GM12873 (cell line): ENCODE measurements around the gene GPSM1.

Experiments used
- CTCF ChIP-seq: IDR thresholded peaks from 2 replicates; pipeline ENCODE4 v1.5.1; 2012; ENCODE audit warnings: low read depth, mild to moderate bottlenecking, moderate library complexity, low read length, control low read depth; ENCODE audit not compliant: insufficient read depth; ENCODE audit errors: missing control alignments

GPSM1 gene

DNA sequence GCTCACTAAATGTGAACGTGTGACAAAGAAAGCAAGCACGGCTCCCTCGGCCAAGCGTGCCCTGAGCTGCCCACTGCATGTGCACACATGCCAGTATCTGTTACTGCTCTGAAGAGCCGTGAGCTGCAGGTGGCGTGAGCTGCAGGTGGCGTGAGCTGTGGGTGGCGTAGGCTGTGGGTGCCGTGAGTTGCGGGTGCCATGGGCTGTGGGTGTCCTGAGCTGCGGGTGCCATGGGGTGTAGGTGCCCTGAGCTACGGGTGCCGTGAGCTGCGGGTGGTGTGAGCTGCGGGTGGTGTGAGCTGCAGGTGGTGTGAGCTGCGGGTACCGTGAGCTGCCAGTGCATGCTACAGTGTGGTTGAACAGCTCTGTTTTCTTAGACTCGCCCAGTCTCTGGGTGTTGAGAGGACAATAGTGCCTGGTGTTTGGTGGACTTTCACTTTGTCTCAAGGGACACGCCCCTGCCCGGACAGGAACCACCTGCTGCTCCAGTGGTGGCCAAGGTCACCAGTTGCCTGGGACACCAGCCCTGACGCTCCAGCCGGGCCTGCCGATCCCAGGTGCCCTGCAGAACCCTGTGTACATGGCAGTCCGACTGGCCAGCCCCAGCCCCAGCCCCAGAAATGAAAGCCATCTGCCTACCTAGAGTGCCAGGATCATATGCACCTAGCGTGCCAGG lies 30.2 kb upstream of the GPSM1 start:
- TF ChIP-seq CTCF = no peak

- TF ChIP-seq CTCF = no peak
Observed at GRCh38 chr9:136297766-136298735, 29.3 kb upstream of the GPSM1 start.

- TF ChIP-seq CTCF = no peak
Observed at GRCh38 chr9:136299116-136299515, 28.2 kb upstream of the GPSM1 start.

DNA sequence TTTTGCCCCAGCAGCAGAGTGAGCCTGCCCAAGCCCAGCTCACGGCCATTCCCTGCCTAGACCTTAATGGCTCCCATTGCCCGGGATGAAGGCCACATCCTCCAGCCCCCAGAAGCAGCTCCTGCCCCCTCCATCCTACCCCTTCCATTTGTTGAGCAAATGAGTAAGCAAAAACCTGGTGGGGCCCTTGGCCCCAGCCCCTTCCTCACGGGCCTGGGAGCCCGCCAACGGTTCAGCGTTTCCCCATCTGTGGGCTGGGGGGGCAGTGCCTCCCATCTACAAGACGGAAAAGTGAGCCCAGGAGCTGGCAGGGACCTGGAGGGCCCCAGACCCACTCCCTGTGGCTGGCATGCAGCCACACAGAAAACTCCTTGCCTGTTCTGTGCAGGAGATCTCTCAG lies 27.8 kb upstream of the GPSM1 start:
- no peak for TF ChIP-seq CTCF

DNA sequence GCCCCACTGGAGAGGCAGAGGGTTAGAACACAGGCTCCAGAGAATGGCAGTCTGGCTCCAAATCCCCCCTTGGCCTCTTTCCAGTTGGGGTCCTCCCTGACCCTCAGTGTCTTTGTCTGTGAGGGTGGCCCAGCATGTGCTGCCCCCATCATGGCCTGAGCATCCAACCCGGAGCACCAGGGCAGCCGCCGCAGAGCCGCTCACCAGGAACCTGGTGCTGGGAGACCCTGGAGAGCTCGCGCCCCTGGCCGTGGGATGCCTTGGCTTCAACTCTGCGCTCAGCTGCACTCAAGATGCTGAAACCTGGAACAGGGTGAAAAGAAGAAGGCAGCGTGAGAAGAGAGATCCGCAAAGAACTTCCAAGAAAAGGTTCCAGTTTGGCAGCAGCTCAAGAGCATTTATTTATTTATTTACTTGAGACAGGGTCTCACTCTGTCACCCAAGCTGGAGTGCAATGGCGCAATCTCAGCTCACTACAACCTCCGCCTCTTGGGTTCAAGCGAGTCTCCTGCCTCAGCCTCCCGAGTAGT lies 27.3 kb upstream of the GPSM1 start:
- no peak for TF ChIP-seq CTCF

DNA sequence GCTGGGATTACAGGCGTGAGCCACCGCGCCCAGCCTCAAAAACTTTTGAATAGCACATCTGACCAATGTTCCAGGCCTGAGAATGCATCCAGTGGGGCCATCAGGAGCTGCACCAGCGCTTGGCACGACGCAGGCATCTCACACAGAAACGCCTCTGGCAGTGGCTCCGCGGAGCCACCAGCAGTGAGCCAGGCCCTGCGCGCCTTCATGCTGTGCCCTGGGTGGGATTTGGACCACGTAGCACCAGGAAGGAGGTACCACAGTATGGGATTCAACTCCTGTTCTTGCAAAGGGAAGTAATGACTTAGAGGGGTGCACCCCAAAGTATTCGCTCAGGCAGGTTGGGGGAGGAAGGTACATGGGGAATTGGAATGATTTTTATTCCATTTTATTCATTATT lies 26.5 kb upstream of the GPSM1 start:
- no peak for TF ChIP-seq CTCF

DNA sequence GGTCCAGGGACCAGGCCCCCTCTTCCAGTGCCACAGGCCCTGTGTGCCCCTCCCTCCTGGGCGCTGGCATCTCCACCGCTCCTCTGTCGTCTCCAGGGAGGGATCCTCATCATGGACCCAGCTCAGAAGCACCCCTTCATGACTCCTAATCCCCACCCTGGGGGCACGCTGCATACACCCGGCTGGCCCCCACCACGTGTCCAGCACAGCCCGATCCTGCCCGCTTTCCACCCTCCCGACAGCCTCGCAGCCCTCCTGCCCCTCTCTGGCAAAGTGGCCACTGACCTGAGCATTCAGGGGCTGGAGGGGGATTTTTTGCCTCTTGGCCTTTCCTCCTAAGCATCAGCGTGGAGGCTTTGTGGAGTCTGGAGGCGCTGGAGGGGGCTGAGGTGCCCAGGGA lies 24.8 kb upstream of the GPSM1 start:
- no peak for TF ChIP-seq CTCF
